ENCODE results near the gene NAB1. TPM values are rescaled to one million over a fixed set of nuclear protein-coding genes. Genes with fewer than 3 reads are reported as not detected.
A peak's percentile ranks its signal among the peaks of the same experiment; 100 is the strongest.

NAB1 gene
- total RNA-seq, 1 donor = 36.0 TPM

- H3K27me3 ChIP-seq (ENCODE audit: insufficient read depth, low read length) = no peaks in the 10 kb centered on the region
- peaks cover 8% of the 10 kb centered on the region for H3K4me1 ChIP-seq (ENCODE audit: insufficient read depth, low read length)
- peak overlapping the region; percentile 36 for H3K4me3 ChIP-seq (ENCODE audit: low read length)
- no peaks in the 10 kb centered on the region for H3K9me3 ChIP-seq (ENCODE audit: low read depth, low read length)
These were observed 21.2 kb upstream of the NAB1 start for GRCh38 chr2:190627448-190628412.

GRCh38 chr2:190628591-190629319, 20.1 kb upstream of the NAB1 start:
- Histone ChIP-seq H3K4me3 (ENCODE audit: low read length) (no peak overlapping the region), H3K27me3 (ENCODE audit: insufficient read depth, low read length) (no peaks in the 10 kb centered on the region), H3K4me1 (ENCODE audit: insufficient read depth, low read length) (peaks cover 8% of the 10 kb centered on the region), H3K9me3 (ENCODE audit: low read depth, low read length) (no peaks in the 10 kb centered on the region)

- Histone ChIP-seq H3K9me3 (ENCODE audit: low read depth, low read length) (no peaks in the 10 kb centered on the region), H3K4me1 (ENCODE audit: insufficient read depth, low read length) (no peaks in the 10 kb centered on the region), H3K4me3 (ENCODE audit: low read length) (no peak overlapping the region), H3K27me3 (ENCODE audit: insufficient read depth, low read length) (no peaks in the 10 kb centered on the region)
These were observed 14.5 kb upstream of the NAB1 start for GRCh38 chr2:190634381-190634780.

- Histone ChIP-seq H3K27me3 (ENCODE audit: insufficient read depth, low read length) (no peaks in the 10 kb centered on the region), H3K4me3 (ENCODE audit: low read length) (no peak overlapping the region), H3K9me3 (ENCODE audit: low read depth, low read length) (no peaks in the 10 kb centered on the region), H3K4me1 (ENCODE audit: insufficient read depth, low read length) (no peaks in the 10 kb centered on the region)
These were observed 13.1 kb upstream of the NAB1 start for GRCh38 chr2:190635781-190636180.

DNA sequence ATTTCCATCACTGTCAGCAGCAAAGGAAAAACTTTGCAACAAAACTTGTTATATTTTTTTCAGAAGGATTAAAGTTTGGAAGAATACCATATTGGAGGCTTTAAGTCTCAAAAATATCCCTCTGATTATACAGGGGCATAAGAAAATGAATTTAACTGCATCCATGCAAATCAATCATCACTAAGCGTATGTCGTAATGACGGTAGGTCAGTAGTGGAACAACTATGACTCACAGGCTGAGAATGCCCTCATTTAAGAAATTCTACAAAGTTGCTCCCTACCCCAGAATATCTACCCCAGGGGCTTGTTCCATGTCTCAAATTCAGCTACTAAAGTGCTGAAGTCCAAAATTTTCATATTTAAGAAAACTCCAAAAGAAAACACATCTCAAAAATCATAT, 12.5 kb upstream of the NAB1 start:
- no peaks in the 10 kb centered on the region for H3K27me3 ChIP-seq (ENCODE audit: insufficient read depth, low read length)
- H3K9me3 ChIP-seq (ENCODE audit: low read depth, low read length) = no peaks in the 10 kb centered on the region
- no peak overlapping the region for H3K4me3 ChIP-seq (ENCODE audit: low read length)
- no peaks in the 10 kb centered on the region for H3K4me1 ChIP-seq (ENCODE audit: insufficient read depth, low read length)

GRCh38 chr2:190637281-190637734, 11.6 kb upstream of the NAB1 start:
- no peaks in the 10 kb centered on the region for H3K9me3 ChIP-seq (ENCODE audit: low read depth, low read length)
- H3K27me3 ChIP-seq (ENCODE audit: insufficient read depth, low read length) = no peaks in the 10 kb centered on the region
- H3K4me1 ChIP-seq (ENCODE audit: insufficient read depth, low read length) = no peaks in the 10 kb centered on the region
- no peak overlapping the region for H3K4me3 ChIP-seq (ENCODE audit: low read length)

- Histone ChIP-seq H3K4me3 (ENCODE audit: low read length) (no peak overlapping the region), H3K9me3 (ENCODE audit: low read depth, low read length) (no peaks in the 10 kb centered on the region), H3K27me3 (ENCODE audit: insufficient read depth, low read length) (no peaks in the 10 kb centered on the region), H3K4me1 (ENCODE audit: insufficient read depth, low read length) (no peaks in the 10 kb centered on the region)
These were observed 10.8 kb upstream of the NAB1 start for GRCh38 chr2:190637903-190638618.

DNA sequence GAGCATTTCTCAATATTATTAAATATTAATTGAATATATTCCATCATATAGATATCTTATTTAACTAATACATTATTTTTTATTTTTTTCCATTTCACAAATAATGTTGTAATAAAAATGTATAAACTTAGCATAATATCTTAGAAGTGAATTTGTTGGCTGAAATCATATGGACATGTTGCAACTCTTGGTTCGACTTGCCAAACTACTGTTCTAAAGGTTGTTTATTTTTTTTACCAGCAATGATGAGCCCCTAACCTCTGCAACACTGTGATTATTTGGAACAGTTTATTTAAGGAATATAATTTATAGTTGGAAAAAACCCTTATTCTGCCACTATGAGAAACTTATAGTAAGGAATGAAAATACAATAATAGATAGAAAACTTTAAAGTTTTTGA, 8.8 kb upstream of the NAB1 start:
- Histone ChIP-seq H3K4me3 (ENCODE audit: low read length) (no peak overlapping the region), H3K4me1 (ENCODE audit: insufficient read depth, low read length) (no peaks in the 10 kb centered on the region), H3K27me3 (ENCODE audit: insufficient read depth, low read length) (no peaks in the 10 kb centered on the region), H3K9me3 (ENCODE audit: low read depth, low read length) (no peaks in the 10 kb centered on the region)

- Histone ChIP-seq H3K27me3 (ENCODE audit: insufficient read depth, low read length) (no peaks in the 10 kb centered on the region), H3K9me3 (ENCODE audit: low read depth, low read length) (no peaks in the 10 kb centered on the region), H3K4me3 (ENCODE audit: low read length) (no peak overlapping the region), H3K4me1 (ENCODE audit: insufficient read depth, low read length) (no peaks in the 10 kb centered on the region)
These were observed 7.4 kb upstream of the NAB1 start for GRCh38 chr2:190641469-190641868.

DNA sequence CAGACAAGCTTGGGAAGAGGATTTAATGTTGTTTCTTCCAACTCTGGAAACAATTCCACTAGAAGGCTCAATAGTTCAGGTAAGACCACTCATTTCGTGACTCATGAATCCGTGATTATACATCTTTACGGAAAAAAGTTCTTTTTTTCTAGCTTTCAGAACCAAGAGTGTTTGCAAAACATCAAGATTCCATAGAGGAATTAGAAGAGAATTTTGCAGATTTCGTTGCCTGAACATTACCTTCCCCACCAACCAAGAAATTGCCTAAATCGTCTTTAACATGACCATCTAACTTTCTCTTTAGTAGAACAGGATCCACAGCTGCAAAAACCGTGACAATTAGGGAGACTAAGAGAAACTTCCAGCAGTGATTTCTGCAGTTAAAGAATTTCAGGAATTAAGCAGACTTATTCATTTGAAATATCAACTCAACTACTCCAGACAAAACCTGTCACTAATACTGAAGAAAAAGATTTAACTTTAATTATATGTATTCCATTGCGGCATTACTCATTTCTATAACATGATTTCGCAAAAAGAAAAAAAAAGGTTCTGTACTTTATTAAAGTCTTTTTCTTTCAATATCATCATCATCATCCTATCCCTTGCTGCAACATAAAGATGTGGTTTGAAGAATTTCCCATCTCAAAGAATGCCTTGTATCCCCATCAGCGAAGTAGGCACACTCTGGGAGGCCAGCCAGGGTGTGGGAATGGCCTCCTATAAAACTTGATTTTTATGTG, 1.9 kb upstream of the NAB1 start:
- Histone ChIP-seq H3K27me3 (ENCODE audit: insufficient read depth, low read length) (no peaks in the 10 kb centered on the region), H3K4me1 (ENCODE audit: insufficient read depth, low read length) (peaks cover 20% of the 10 kb centered on the region), H3K4me3 (ENCODE audit: low read length) (no peak overlapping the region), H3K9me3 (ENCODE audit: low read depth, low read length) (no peaks in the 10 kb centered on the region)

DNA sequence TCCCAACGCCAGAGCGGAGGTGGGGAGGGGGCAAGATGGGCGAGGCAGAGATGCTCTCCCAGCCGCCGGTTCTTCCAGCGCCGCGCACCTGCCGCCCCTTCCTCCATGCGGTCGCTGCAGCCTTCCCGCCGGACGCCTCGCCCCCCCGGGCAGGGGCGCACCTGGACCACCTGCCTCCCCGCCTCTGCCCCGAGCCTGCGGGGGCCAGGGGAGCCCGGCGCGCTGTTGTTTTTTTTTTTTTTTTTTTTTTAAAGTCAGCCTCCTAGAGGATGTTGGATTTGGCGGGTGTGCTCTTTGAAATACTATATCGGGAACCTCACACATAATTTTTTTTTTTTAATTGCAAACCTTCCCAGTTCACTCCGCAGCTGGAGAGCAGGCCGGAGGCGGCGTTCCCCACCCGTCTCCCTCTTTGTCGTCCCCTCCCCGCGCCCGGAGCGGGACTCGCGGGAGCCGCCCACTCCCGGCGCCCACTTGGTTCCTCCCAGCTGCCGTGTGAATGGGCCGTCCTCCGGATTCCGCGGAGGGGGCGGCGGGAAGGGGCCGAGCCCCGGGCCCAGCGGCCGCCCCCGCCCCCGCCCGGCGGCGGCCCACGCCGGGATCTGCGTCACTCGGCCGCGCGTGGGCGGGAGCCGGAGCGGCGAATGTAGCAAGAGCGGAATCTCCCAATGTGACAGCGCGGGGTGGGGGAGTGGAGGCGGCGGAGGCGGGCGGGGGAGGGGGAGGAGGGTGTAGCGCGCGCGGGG, 421 bp upstream of the NAB1 start:
- peak overlapping the region; percentile 67 for H3K4me3 ChIP-seq (ENCODE audit: low read length)
- no peaks in the 10 kb centered on the region for H3K9me3 ChIP-seq (ENCODE audit: low read depth, low read length)
- no peaks in the 10 kb centered on the region for H3K27me3 ChIP-seq (ENCODE audit: insufficient read depth, low read length)
- H3K4me1 ChIP-seq (ENCODE audit: insufficient read depth, low read length) = peaks cover 20% of the 10 kb centered on the region

- no peaks in the 10 kb centered on the region for H3K27me3 ChIP-seq (ENCODE audit: insufficient read depth, low read length)
- peak overlapping the region; percentile 76 for H3K4me3 ChIP-seq (ENCODE audit: low read length)
- H3K9me3 ChIP-seq (ENCODE audit: low read depth, low read length) = no peaks in the 10 kb centered on the region
- H3K4me1 ChIP-seq (ENCODE audit: insufficient read depth, low read length) = peaks cover 20% of the 10 kb centered on the region
These were observed 1.0 kb downstream of the NAB1 start for GRCh38 chr2:190649798-190650390.

DNA sequence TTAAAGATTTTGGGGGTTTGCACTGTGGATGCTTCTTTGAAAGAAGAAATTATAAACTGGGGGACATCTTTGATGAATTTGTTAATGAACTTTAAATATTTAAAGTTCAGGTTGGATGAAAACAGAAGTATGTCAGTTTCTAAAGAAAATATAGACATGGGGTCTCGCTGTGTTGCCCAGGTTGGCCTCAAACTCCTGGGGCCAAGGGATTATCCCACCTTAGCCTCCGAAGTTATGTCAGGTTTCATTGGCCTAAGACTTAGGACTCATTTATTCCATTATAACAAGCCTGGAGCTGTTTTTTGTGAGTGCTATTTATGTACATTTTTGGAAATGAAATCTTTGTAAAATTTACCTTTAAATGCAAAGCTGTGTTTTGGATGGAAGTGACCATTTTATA, 2.5 kb downstream of the NAB1 start:
- Histone ChIP-seq H3K27me3 (ENCODE audit: insufficient read depth, low read length) (no peaks in the 10 kb centered on the region), H3K4me1 (ENCODE audit: insufficient read depth, low read length) (peaks cover 20% of the 10 kb centered on the region), H3K9me3 (ENCODE audit: low read depth, low read length) (no peaks in the 10 kb centered on the region), H3K4me3 (ENCODE audit: low read length) (no peak overlapping the region)

All from mononuclear cell (primary cell).